Small intestine (tissue), 7 donors: ENCODE measurements around the gene KCNIP3. TPM values are rescaled to one million over a fixed set of nuclear protein-coding genes. Genes with fewer than 3 reads are reported as not detected.
"Not testable (repeated sequence)": the region's sequence is repeated elsewhere in the genome, so short reads cannot be mapped to it uniquely, and the experiment has no call there.

Experiments
- DNase-seq, 2 donors: peaks; one replicate each; pipeline versions ENCODE4 v3.0.0 to v3.0.0-alpha.2; 2013
- FAIRE-seq: peaks from 2 replicates; lab custom pipeline; 2012; peaks lifted over from hg19 to GRCh38; lab: Jason Lieb, UNC
- H3K27ac ChIP-seq, 3 donors: one replicate each; pipeline ENCODE4 v1.5.1; 2013; ENCODE audit warnings: low read length in 2 of 3, mild to moderate bottlenecking in 2 of 3, control low read depth in 1 of 3, inconsistent platforms in 1 of 3, low read depth in 1 of 3, moderate library complexity in 1 of 3
- H3K27me3 ChIP-seq, 3 donors: one replicate each; pipeline ENCODE4 v1.6.1; 2013; ENCODE audit warnings: low read length in 3 of 3, inconsistent platforms in 1 of 3; ENCODE audit not compliant: control insufficient read depth in 3 of 3, insufficient read depth in 3 of 3
- H3K36me3 ChIP-seq, 3 donors: one replicate each; pipeline ENCODE4 v1.6.1; 2013; ENCODE audit warnings: low read length in 3 of 3, inconsistent platforms in 1 of 3, low read depth in 1 of 3, mild to moderate bottlenecking in 1 of 3, moderate library complexity in 1 of 3; ENCODE audit not compliant: control insufficient read depth in 3 of 3, insufficient read depth in 2 of 3
- H3K4me1 ChIP-seq, 3 donors: one replicate each; pipeline ENCODE4 v1.6.1; 2013; ENCODE audit warnings: low read length in 2 of 3, inconsistent platforms in 1 of 3, low read depth in 1 of 3, mild to moderate bottlenecking in 1 of 3, moderate library complexity in 1 of 3; ENCODE audit not compliant: control insufficient read depth in 3 of 3, insufficient read depth in 2 of 3
- H3K4me3 ChIP-seq, 3 donors: one replicate each; pipeline ENCODE4 v1.5.1; 2013; ENCODE audit warnings: low read length in 3 of 3, control low read depth in 1 of 3, inconsistent platforms in 1 of 3, low read depth in 1 of 3, mild to moderate bottlenecking in 1 of 3, moderate library complexity in 1 of 3
- H3K9me3 ChIP-seq, 2 donors: one replicate each; pipeline ENCODE4 v1.6.1; 2013; ENCODE audit warnings: low read depth in 1 of 2, low read length in 1 of 2; ENCODE audit not compliant: control insufficient read depth in 2 of 2, insufficient read depth in 1 of 2
- WGBS, 3 donors: extraction: QIAGEN DNeasy Blood & Tissue Kit; methylation state at CpG; one replicate each; pipeline ENCODE4 v1.1.7; 2013; 5-methylcytosine and 5-hydroxymethylcytosine counted together
- polyA plus RNA-seq, 4 donors: library from polyadenylated mRNA; stranded (reverse) in 3 of 4; unstranded in 1 of 4; fragments of 200-250 nt in 3 of 4; fragments of 120-200 nt in 1 of 4; gene quantifications; one replicate each; pipeline versions ENCODE4 v1.2.1 to v1.2.3, GENCODE V29; 2013
- donor health status: healthy with polysubstance abuse.
- donor health status: control.
- donor health status: control.
- donor health status: Bipolar disorder and iron deficiency.
- donor health status: healthy.

Gene KCNIP3
- polyA plus RNA-seq, 4 donors, result 1.4 to 3.8 (median 2.1) TPM

- no peaks in the 10 kb centered on the region for H3K36me3 ChIP-seq
- peaks cover 0 to under 1% (median 0%) of the 10 kb centered on the region in 3 donors for H3K4me1 ChIP-seq
- DNase-seq, result no peak
- no peak overlapping the region for H3K4me3 ChIP-seq
- WGBS, 3 donors, result 85 to 88% (median 86%) methylated on average over 13 of the region's 13 CpGs
- no peaks in the 10 kb centered on the region for H3K9me3 ChIP-seq
- no peak for FAIRE-seq
- no peak overlapping the region for H3K27ac ChIP-seq
- H3K27me3 ChIP-seq, result peaks cover 0 to 29% (median 4%) of the 10 kb centered on the region in 3 donors
Observed at GRCh38 chr2:95350774-95351597, 53.8 kb downstream of the KCNIP3 start.

- WGBS, 3 donors, result 81 to 86% (median 84%) methylated on average over 4 of the region's 4 CpGs
- peaks cover 0 to 28% (median 4%) of the 10 kb centered on the region in 3 donors for H3K27me3 ChIP-seq
- no peak for DNase-seq
- no peak overlapping the region for H3K4me3 ChIP-seq
- H3K9me3 ChIP-seq, result no peaks in the 10 kb centered on the region
- FAIRE-seq, result no peak
- no peaks in the 10 kb centered on the region for H3K36me3 ChIP-seq
- no peak overlapping the region for H3K27ac ChIP-seq
- no peaks in the 10 kb centered on the region for H3K4me1 ChIP-seq
Observed at GRCh38 chr2:95351598-95351915, 54.4 kb downstream of the KCNIP3 start.

GRCh38 chr2:95352310-95353054 lies 55.3 kb downstream of the KCNIP3 start:
- Histone ChIP-seq H3K4me1 (no peaks in the 10 kb centered on the region), H3K27ac (no peak overlapping the region), H3K9me3 (no peaks in the 10 kb centered on the region), H3K36me3 (no peaks in the 10 kb centered on the region), H3K27me3 (peaks cover 0 to 22% (median 0%) of the 10 kb centered on the region in 3 donors), H3K4me3 (no peak overlapping the region)
- FAIRE-seq, result no peak
- no peak for DNase-seq
- WGBS, 3 donors, result 75 to 83% (median 77%) methylated on average over 6 of the region's 6 CpGs

GRCh38 chr2:95353055-95353575 lies 56.0 kb downstream of the KCNIP3 start:
- no peak for DNase-seq
- H3K36me3 ChIP-seq, result no peaks in the 10 kb centered on the region
- H3K27ac ChIP-seq, result no peak overlapping the region
- H3K9me3 ChIP-seq, result no peaks in the 10 kb centered on the region
- FAIRE-seq, result no peak
- no peak overlapping the region for H3K4me3 ChIP-seq
- H3K27me3 ChIP-seq, result peaks cover 0 to 16% (median 0%) of the 10 kb centered on the region in 3 donors
- WGBS, 3 donors, result 85 to 90% (median 86%) methylated on average over 10 of the region's 10 CpGs
- no peaks in the 10 kb centered on the region for H3K4me1 ChIP-seq

GRCh38 chr2:95353613-95354468 lies 56.7 kb downstream of the KCNIP3 start:
- DNase-seq, result no peak
- Histone ChIP-seq H3K9me3 (no peaks in the 10 kb centered on the region), H3K36me3 (no peaks in the 10 kb centered on the region), H3K4me1 (no peaks in the 10 kb centered on the region), H3K27ac (no peak overlapping the region), H3K27me3 (peaks cover 0 to 12% (median 0%) of the 10 kb centered on the region in 3 donors), H3K4me3 (no peak overlapping the region)
- no peak for FAIRE-seq
- WGBS, 3 donors, result 74 to 80% (median 76%) methylated on average over 22 of the region's 22 CpGs

- H3K36me3 ChIP-seq, result no peaks in the 10 kb centered on the region
- DNase-seq (no peak), FAIRE-seq (no peak)
- WGBS, 3 donors, result 84 to 95% (median 90%) methylated on average over 3 to 5 of the region's 5 CpGs
- no peak overlapping the region for H3K4me3 ChIP-seq
- no peak overlapping the region for H3K27ac ChIP-seq
- peaks cover 0 to 11% (median 0%) of the 10 kb centered on the region in 3 donors for H3K27me3 ChIP-seq
- no peaks in the 10 kb centered on the region for H3K4me1 ChIP-seq
- H3K9me3 ChIP-seq, result no peaks in the 10 kb centered on the region
Observed at GRCh38 chr2:95354469-95354901, 57.3 kb downstream of the KCNIP3 start.

- FAIRE-seq, result no peak
- H3K4me1 ChIP-seq, result no peaks in the 10 kb centered on the region
- peaks cover 0 to 6% (median 0%) of the 10 kb centered on the region in 3 donors for H3K27me3 ChIP-seq
- no peaks in the 10 kb centered on the region for H3K36me3 ChIP-seq
- no peak overlapping the region for H3K4me3 ChIP-seq
- 89 to 96% (median 96%) methylated on average over 8 of the region's 8 CpGs for WGBS, 3 donors
- H3K27ac ChIP-seq, result no peak overlapping the region
- H3K9me3 ChIP-seq, result no peaks in the 10 kb centered on the region
- no peak for DNase-seq
Observed at GRCh38 chr2:95354925-95355324, 57.8 kb downstream of the KCNIP3 start.

- H3K27ac ChIP-seq, DNase-seq, H3K36me3 ChIP-seq, FAIRE-seq, H3K27me3 ChIP-seq, H3K4me1 ChIP-seq, H3K4me3 ChIP-seq, H3K9me3 ChIP-seq: not testable (repeated sequence)
- WGBS, 3 donors, result 89 to 95% (median 92%) methylated on average over 4 of the region's 5 CpGs
Observed at GRCh38 chr2:95355486-95355885, 58.3 kb downstream of the KCNIP3 start.
